GM10847 (cell line): ENCODE results near the gene RAB40C.

Experiments used
- POLR2A ChIP-seq: IDR thresholded peaks from 2 replicates; pipeline ENCODE4 v1.6.1; 2011; ENCODE audit not compliant: insufficient read length; ENCODE audit errors: extremely low read depth

RAB40C gene

DNA sequence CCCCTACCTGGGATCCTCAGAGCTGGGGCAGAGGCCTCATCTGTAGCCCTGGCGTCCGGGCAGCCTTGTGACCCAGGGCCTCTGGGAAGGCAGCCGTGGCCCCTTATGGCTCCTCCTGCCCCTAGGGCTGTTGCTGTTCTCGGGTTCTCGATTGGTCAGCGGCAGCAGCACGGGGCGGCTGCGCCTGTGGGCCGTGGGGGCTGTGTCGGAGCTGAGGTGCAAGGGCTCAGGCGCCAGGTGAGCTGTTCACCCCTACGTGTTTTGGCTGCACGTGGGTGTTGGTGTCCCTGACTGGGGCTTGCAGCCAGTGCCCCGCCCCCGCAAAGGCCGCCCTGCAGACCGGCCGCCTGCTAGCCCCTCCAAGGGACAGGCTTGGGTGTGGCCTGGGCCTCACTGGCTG lies 72.2 kb downstream of the RAB40C start:
- TF ChIP-seq POLR2A, result no peak

DNA sequence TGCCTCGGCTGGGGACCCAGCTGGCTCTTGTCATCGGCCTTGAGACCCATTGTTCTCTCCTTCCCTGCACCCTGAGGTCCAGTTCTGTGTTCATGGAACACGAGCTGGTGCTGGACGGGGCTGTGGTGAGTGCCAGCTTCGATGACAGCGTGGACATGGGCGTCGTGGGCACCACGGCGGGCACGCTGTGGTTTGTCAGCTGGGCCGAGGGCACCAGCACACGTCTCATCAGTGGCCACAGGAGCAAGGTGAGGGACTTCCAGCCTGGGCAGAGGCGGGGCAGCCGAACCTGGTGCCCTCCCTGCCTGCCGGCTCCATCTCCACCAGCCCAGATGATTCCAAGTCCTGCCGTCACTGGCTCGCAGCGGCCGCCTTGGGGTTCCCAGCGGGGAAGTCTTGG lies 72.7 kb downstream of the RAB40C start:
- TF ChIP-seq POLR2A, result no peak

DNA sequence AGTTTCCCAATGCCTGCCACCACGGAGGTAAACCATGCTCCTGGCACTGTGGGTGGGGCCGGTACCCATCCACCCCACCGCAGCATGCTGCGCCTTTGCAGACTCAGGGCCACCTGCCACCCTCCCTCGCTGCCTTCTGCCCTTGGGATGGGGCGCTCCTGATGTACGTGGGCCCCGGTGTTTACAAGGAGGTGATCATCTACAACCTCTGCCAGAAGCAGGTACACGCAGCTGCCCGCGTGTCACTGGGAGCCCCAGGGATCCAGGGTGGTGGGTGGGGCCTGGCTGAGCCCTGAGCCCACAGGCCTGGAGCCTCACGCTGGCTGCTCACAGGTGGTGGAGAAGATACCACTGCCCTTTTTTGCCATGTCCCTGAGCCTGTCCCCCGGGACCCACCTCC lies 76.7 kb downstream of the RAB40C start:
- TF ChIP-seq POLR2A, result no peak

DNA sequence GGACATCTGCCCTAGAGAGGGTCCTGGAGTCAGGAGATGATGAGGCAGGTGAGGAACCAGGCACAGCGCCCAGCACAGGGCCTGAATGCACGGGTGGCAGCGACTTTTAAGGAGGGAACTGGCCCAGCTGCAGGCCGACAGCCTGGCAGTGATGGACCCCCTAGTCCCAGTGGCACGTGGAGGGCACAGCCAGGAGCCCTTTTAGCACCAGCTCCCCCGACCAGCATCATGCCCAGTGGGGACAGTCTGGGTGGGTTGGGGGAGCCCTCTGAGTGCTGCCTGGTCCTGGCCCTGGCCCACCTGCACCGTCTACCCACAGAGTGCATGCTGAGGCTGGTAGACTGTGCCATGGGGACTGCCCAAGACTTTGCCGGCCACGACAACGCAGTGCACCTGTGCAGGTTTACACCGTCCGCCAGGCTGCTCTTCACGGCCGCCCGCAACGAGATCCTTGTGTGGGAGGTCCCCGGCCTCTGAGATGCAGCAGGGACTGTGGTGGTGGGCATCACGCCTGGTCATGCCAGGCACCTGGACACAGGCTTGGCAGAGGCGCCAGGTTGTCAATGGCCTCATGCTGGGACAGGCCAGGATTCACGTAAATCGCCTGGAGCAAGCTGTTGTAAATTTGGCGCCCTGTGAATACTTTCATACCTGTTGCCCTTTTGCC lies 77.4 kb downstream of the RAB40C start:
- no peak for TF ChIP-seq POLR2A

DNA sequence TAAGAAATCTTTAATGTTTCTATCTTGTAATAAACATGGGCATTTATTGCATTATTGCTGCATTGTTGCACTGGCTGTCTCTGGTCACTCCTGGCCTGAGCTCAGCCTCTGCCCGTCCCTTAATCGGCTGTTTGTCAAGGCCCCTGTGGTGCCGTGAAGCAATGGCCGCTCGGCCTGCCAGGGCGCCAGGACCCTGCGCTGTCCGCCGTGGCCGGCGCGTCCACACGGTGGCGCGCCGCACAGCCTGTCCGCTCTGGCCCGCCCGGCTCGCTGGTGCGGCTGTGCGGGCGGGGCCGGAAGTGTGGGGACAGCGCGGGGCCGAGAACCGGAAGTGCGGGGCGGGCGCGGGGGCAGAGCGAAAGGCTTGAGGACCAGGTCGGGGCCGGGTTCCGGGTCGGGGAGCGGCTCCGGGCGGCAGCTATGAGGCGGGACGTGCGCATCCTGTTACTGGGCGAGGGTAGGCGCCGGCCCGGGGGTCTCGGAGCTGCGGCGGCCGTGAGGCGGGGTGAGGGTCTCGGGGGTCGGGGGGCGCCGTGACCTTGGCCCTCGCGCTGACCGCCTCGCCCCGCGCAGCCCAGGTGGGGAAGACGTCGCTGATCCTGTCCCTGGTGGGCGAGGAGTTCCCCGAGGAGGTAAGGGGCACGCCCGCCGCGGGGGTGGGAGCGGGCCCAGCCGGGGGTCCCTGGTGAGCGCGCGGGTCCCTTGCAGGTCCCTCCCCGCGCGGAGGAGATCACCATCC lies 78.1 kb downstream of the RAB40C start, which contains the start of gene RHOT2:
Gene RHOT2, plus strand, starts transcription at position 353 of the 739 bp plus-strand sequence. Its CDS starts 68 bp downstream, at position 421.
- TF ChIP-seq POLR2A, result peak; percentile 91

DNA sequence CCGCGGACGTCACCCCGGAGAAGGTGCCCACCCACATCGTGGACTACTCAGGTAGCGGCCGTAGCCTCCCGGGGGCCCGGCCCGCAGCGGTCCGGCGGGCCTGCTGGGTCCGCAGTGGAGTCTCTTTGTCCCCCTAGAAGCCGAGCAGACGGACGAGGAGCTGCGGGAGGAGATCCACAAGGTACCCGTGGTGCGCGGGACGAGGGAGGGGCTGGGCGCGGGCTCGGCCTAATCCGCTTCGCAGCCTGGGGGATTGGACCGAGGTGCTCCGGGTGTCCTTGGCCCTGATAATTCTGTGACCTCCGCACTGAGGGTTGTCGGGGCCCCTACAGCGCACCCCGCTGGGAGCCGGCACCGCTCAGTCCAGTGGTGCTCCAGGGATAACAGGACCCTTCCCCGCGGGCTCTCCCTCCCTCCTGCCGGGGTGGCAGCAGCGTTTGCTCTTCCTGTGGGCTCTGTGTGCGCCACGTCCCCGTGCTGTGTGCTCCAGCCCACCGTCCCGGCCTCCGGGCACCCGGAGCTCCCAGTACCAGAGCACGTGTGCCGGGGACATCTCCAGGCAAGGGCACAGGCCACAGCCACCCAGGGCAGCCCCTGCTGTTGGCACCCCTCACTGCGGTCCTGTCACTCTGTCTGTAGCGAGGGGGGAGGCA lies 78.8 kb downstream of the RAB40C start:
- TF ChIP-seq POLR2A, result no peak

DNA sequence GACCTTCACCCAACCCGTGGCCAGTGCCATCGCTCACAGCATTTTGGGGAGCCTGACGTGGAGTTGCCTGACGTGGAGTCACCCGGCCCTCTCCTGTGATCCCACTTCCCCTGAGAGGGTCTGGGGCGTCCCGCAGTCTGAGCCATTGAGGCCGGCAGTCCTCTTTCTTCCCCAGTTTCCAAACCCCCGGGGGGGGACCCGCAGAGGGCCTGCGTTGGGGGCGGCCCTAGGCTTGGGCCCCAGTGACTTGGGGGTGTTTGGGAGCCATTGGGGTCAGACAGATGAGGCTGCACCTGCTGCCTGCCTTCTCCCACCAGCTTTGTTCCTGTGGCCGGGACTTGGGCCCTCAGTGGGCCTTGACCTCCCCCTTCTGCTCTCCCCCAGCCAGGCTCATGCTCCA lies 79.8 kb downstream of the RAB40C start:
- TF ChIP-seq POLR2A, result no peak

DNA sequence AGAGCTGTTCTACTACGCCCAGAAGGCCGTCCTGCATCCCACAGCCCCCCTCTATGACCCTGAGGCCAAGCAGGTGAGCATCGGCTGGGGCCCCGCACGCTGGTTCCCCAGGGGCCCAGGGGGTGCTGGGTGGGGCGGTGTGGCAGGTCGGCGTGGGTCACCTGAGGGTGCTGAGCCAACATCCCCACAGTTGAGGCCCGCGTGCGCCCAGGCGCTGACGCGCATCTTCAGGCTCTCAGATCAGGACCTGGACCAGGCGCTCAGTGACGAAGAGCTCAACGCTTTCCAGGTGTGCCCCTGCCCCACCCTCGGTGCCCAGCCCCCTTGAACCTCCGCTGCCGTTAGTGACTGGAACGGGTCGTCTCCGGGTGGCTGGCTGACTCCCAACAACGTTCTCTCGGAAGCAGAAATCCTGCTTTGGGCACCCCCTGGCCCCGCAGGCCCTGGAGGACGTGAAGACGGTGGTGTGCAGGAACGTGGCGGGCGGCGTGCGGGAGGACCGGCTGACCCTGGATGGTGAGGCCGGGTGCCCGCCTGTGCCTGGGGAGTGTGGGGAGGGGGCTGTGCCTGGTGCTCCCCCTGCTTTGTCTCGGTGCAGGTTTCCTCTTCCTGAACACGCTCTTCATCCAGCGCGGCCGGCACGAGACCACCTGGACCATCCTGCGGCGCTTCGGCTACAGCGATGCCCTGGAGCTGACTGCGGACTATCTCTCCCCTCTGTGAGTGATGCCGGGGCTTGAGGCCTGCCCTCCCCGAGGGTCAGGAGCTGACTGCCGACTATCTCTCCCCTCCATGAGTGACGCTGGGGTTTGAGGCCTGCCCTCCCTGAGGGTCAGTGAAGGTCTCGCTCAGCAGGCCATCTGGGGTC lies 80.9 kb downstream of the RAB40C start:
- no peak for TF ChIP-seq POLR2A

DNA sequence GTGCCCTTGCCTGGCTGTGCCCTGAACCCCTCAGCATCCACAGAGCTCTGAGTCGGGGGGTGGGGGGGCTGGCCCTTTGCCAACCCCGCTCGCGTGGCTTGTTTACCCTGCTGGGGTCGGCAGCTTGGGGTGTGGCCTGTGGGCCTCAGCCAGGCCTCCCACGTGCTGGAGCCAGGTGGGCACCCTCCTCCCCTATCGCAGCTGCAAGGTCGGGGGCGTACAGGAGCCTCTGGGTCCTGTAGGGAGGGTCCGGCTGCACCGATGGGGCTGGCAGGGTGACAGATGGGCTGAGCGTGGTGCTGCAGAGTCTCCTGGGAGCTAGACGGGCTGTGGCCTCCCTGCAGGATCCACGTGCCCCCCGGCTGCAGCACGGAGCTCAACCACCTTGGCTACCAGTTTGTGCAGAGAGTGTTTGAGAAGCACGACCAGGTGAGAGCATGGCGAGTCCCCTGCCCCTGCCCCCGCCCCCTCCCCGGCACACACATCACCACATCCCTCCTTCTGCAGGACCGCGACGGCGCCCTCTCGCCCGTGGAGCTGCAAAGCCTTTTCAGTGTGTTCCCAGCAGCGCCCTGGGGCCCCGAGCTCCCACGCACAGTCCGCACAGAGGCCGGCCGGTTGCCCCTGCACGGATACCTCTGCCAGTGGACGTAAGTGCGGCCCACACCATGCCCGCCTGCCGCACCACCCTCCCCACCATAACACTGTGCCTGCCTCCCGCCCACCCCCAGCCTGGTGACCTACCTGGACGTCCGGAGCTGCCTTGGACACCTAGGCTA lies 81.7 kb downstream of the RAB40C start:
- TF ChIP-seq POLR2A, result no peak

DNA sequence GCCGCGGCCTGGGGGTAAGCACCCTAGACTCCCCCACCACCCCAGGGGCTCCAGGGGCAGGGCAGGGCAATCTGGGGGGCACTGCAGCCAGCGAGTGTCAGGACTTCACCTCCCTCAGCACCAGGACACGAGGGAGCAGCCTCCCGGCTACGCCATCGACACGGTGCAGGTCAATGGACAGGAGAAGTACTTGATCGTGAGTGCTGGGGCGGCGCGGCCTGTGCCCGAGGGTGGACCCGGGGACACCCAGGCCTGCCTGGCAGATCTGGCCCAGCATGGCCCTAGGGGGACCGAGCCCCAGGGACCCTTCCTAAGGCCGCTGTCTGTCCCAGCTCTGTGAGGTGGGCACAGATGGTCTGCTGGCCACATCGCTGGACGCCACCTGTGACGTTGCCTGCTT lies 82.5 kb downstream of the RAB40C start:
- TF ChIP-seq POLR2A, result no peak

DNA sequence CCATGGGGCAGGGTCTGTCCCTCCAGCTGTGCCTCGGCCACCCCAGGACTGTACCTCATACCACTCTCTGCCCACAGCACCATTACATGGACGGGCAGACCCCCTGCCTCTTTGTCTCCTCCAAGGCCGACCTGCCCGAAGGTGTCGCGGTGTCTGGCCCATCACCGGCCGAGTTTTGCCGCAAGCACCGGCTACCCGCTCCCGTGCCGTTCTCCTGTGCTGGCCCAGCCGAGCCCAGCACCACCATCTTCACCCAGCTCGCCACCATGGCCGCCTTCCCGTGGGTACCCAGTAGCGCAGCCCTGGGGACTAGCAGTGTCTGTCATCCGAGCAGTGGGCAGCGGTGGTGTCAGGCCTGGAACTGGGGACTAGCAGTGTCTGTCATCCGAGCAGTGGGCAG lies 83.0 kb downstream of the RAB40C start:
- no peak for TF ChIP-seq POLR2A

DNA sequence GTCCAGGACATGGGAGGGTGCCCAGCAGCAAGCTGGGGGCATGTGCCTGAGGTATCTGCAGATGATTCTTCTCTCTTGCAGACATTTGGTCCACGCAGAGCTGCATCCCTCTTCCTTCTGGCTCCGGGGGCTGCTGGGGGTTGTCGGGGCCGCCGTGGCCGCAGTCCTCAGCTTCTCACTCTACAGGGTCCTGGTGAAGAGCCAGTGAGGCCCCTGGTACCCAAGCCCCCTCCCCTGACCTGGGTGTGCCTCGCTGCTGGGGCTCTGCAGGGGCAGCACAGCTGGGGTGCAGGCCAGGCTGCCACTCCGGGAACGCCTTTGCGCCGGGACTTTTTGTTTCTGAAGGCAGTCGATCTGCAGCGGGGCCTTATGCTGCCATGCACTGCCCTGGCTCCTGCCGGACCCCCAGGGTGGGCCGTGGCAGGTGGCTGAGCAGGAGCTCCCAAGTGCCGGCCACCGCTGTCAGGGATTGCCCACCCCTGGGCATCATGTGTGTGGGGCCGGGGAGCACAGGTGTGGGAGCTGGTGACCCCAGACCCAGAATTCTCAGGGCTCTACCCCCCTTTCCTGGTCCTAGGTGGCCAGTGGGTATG lies 83.6 kb downstream of the RAB40C start:
- TF ChIP-seq POLR2A, result no peak

DNA sequence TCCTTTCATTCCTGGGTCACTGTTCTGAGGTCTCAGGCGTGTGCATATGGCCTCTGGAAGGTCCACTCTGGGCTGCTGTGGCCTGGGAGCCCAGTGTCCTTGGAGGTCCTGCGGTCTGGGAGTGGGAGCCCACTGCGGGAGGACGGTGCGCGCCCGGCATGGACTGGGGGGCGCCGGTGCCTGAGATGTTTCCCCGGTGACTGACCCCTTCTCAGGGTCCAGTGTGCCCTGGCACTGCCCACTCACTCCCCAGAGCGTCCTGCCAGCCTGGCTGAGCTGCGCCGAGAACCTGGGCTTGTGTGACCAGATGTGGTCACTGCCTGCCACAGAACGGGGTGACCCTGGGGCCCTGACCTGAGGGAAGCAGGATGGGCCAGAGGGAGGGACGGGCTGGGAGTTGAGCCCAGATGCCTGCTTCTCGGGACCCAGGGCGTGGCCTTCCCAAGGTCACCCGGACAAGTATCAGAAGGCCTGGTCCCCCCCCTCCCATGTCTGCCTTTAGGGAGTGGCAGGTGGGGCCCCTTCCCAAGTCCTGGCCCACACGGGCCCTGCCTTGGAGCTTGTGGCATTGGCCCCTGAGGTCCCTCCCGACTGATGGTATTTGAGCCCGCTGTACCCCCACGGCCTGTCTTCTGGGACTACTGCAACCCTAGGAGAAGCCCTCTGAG lies 84.5 kb downstream of the RAB40C start:
- no peak for TF ChIP-seq POLR2A
